Omental fat pad (tissue), 4 donors: ENCODE measurements around the gene DNASE2. TPM values are rescaled to one million over a fixed set of nuclear protein-coding genes. Genes with fewer than 3 reads are reported as not detected.
"Not testable (repeated sequence)": the region's sequence is repeated elsewhere in the genome, so short reads cannot be mapped to it uniquely, and the experiment has no call there.

Experiments
- ATAC-seq: fragments of 150-250 bp; one replicate; pipeline ENCODE4 v1.9.1; 2016; ENCODE audit warnings: mild to moderate bottlenecking, moderate library complexity; ENCODE audit not compliant: low FRiP score
- DNase-seq: peaks from one replicate; pipeline ENCODE4 v3.0.0-alpha.2; 2019; ENCODE audit warnings: low spot score
- CTCF ChIP-seq, 3 donors: fragments of 450-650 bp; IDR thresholded peaks; one replicate each; pipeline ENCODE4 v1.5.1; 2016 to 2017; ENCODE audit warnings: antibody characterized with exemption in 3 of 3, mild to moderate bottlenecking in 3 of 3, moderate library complexity in 2 of 3
- total RNA-seq, 4 donors: library from RNA; depleted of rRNA; stranded (reverse); fragments of >200 nt; gene quantifications; one replicate each; pipeline ENCODE4 v1.1.0, GENCODE V29; 2016

Gene DNASE2, protein sequence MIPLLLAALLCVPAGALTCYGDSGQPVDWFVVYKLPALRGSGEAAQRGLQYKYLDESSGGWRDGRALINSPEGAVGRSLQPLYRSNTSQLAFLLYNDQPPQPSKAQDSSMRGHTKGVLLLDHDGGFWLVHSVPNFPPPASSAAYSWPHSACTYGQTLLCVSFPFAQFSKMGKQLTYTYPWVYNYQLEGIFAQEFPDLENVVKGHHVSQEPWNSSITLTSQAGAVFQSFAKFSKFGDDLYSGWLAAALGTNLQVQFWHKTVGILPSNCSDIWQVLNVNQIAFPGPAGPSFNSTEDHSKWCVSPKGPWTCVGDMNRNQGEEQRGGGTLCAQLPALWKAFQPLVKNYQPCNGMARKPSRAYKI
- total RNA-seq: 10 to 100 TPM; 24.6 to 36.9 (median 28.4) TPM

DNA sequence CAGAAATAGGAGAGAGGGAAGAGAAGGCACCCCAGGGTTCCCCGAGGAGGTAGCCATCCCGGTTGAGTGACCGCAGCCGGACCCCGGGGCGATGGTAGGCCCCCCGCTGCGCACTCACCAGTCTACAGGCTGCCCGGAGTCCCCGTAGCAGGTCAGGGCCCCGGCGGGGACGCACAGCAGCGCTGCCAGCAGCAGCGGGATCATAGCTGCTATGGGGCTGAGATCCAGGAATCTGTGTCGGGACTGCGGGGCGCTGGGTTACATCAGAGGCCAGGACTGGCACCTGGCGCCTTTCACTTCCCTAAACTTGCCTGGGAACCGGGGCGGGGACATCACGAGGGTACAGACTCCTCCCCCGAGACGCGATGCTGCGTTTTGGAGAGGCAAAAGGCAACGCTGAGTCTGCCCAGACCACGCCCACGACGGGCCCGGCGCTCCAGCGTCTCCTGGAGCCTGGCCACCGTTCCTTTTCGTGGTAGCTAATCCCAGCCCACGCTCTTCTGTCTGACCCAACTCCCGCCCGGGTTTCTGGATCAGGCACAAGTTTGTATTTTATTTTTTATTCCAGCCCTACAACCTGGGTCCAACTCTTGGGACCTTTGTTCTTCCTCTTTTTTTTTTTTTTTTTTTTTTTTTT is at the start of gene DNASE2:
Gene DNASE2, minus strand, starts transcription at position 278 of the 637 bp plus-strand sequence. Its CDS starts 74 bp downstream, at position 204.
- DNase-seq: peak; percentile 79
- peak; percentile 94 for ATAC-seq
- no peak for TF ChIP-seq CTCF (IDR thresholded peaks at IDR 0.05)

DNA sequence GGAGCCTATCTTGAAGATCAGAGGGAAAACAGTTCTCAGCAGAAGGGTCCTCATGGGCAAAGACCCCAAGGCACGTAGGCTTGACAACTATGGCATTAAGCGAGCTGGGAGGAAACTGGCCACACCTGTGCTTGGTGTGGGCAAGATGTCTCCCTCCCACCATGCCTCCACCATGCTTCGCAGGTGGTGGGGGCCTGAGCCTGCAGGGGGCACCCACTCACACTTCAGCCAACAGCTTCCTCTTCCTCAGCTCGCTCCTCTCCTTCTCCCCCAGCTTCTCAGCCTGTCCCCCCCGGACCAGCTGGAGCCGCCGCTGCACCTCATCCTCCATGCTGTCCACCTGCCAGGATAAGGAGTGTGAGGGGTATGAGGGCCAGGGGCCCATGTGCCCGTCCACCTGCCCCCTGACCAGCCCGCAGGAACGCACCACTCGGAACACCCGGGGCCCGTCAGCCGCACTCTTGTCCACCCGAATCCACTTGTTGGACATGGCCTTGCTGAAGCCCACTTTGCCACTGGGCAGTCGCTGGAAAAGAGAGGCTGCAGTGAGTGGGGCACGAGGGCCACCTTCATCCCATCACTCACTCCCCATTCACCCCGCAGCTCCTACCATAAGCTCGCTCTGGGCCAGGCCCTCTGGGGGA is 48.9 kb upstream of the DNASE2 start:
- ATAC-seq: no peak

DNA sequence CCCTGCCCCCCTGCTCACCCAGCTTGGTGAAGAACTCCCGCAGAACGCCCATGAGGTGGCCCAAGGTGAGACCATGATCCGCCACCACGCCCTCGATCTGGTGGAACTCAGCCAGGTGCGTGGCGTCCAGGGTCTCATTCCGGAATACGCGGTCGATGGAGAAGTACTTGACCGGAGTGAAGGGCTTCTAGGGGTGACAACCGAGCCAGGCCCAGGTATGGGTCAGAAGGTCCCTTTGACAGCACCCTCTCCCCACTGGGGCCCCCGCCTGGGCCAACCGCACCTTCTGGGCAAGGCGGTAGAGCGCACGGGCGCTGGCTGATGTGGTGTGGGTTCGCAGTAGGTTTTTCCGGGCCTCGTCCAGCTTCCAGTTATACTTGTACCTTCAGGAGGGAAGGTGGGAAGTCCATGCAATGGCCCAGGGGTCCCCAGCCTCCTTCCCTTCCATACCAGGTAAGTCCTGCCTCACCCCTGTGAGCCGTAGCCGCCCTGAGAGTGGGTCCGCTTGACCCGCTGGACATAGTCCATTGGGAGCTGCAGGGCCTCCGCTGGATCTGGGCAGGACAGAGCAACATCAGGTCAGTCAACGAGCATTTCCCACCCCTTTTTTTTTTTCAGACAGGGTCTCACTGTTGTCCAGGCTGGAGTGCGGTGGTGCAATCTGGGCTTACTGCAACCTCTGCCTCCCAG is 43.5 kb upstream of the DNASE2 start:
- ATAC-seq (no peak), DNase-seq (no peak)
- TF ChIP-seq CTCF (IDR thresholded peaks at IDR 0.05): no peak

More for the DNA sequence above, 48.9 kb upstream of the DNASE2 start:
- no peak for TF ChIP-seq CTCF (IDR thresholded peaks at IDR 0.05)
- DNase-seq: no peak

DNA sequence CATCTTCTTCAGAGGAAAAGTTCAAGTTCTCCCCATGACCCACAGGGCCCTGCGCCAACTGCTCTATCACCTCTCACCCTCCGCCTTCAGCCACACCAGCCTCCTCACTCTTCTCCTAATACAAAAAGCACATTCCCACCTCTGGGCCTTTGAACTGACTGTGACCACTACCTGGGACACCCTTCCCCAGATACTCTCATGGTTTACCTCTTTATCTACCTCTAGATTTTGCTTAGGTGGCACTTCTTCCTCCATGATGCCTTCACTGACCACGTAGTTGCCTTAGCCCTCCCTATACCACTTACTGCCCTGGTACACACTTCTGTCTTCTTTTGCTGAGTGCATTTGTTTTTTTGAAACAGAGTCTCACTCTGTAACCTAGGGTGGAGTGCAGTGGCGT is 41.7 kb upstream of the DNASE2 start:
- no peak for TF ChIP-seq CTCF (IDR thresholded peaks at IDR 0.05)
- DNase-seq (no peak), ATAC-seq (no peak)

GRCh38 chr19:12921047-12921446 is 39.8 kb upstream of the DNASE2 start:
- DNase-seq: no peak
- no peak for ATAC-seq
- no peak for TF ChIP-seq CTCF (IDR thresholded peaks at IDR 0.05)

DNA sequence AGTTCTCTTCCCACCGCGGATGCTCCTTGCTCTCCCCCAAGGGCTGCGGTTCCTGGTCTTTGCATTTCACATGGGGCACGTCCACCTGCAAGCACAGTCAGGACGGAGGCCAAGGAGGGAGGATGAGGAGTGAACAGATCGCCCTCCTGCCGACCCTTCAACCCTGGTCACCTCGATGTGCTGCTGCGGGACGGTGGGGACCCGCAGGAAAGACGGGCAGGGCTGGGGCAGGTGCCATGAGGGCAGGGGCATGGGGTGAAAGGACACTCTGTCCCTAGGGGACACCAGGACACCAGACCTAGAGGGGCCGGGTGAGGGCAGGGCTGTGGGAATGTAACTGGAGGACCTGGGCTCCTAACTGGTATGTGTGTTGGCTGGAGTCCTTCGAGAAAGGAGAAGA is 37.0 kb upstream of the DNASE2 start:
- TF ChIP-seq CTCF (IDR thresholded peaks at IDR 0.05): no peak
- DNase-seq: no peak

DNA sequence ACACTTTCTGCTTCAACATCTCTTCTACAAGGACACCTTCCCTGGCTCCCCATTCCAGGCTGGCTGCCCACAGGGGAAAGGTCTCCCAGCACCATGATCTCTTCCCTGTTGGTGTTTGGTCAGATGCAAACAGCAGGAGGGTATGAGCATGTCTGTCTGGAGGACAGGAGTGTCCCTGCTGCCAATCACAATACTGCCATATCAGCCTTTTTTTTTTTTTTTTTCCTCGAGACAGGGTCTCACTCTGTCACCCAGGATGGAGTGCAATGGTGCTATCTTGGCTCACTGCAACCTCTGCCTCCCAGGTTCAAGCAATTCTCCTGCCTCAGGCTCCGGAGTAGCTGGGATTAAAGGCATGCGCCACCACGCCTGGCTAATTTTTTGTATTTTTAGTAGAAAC is 34.6 kb upstream of the DNASE2 start:
- not testable (repeated sequence) for ATAC-seq

More for the DNA sequence above, 37.0 kb upstream of the DNASE2 start:
- no peak for ATAC-seq

More for the DNA sequence above, 34.6 kb upstream of the DNASE2 start:
- DNase-seq: not testable (repeated sequence)
